ENCODE measurements around the gene POLDIP3.

The POLDIP3 gene

DNA sequence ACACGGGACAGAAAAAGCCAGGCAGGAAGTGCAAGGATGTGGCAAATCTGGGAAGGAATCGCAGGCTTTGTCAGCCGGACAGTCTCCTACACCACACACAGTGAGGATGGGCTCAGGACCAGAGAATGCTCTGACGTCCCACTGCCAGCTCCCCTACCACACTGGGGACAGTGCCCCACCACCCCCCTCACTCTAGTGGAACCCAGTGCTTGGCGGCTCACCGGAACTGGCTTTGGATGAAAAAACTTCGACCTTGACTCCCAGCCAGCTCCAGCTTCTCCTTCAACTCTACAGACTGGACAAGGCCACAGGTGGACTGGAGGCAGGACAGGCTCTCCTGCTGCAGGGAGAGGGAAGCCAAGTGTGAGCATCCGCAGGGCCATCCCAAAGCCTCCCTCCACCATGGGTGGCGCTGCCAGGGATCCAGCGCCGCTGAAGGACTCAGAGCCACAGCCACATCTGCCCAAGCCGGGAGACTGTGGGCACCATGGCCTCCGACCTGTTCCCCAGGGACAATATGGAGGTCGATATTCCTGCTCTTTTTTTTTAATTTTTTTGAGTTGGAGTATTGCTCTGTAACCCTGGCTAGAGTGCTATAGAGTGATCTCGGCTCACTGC lies 37.0 kb downstream of the POLDIP3 start:
- TF ChIP-seq FOXP2 (optimal IDR thresholded peaks at IDR 0.05; ENCODE audit: borderline replicate concordance, extremely low read depth, extremely low read length, insufficient read depth), result no peak
- TF ChIP-seq REST (IDR thresholded peaks at IDR 0.05; ENCODE audit: insufficient read depth in 1 of 2, low read depth in 2 of 2, low read length in 2 of 2), result no peak
- TF ChIP-seq SIN3A (IDR thresholded peaks at IDR 0.05; ENCODE audit: borderline replicate concordance, insufficient read depth, low read length), result no peak
- TF ChIP-seq TAF1 (IDR thresholded peaks at IDR 0.05; ENCODE audit: borderline replicate concordance, insufficient read depth, low read length), result no peak
- no peak for TF ChIP-seq POLR2AphosphoS5 (IDR thresholded peaks at IDR 0.05; ENCODE audit: low read depth, low read length)

- no peak for TF ChIP-seq REST (IDR thresholded peaks at IDR 0.05; ENCODE audit: insufficient read depth in 1 of 2, low read depth in 2 of 2, low read length in 2 of 2)
- no peak for TF ChIP-seq SIN3A (IDR thresholded peaks at IDR 0.05; ENCODE audit: borderline replicate concordance, insufficient read depth, low read length)
- no peak for TF ChIP-seq TAF1 (IDR thresholded peaks at IDR 0.05; ENCODE audit: borderline replicate concordance, insufficient read depth, low read length)
- no peak for TF ChIP-seq POLR2AphosphoS5 (IDR thresholded peaks at IDR 0.05; ENCODE audit: low read depth, low read length)
- no peak for TF ChIP-seq FOXP2 (optimal IDR thresholded peaks at IDR 0.05; ENCODE audit: borderline replicate concordance, extremely low read depth, extremely low read length, insufficient read depth)
Measured at GRCh38 chr22:42565956-42566355, 48.7 kb downstream of the POLDIP3 start.

- no peak for TF ChIP-seq FOXP2 (optimal IDR thresholded peaks at IDR 0.05; ENCODE audit: borderline replicate concordance, extremely low read depth, extremely low read length, insufficient read depth)
- TF ChIP-seq REST (IDR thresholded peaks at IDR 0.05; ENCODE audit: insufficient read depth in 1 of 2, low read depth in 2 of 2, low read length in 2 of 2), result no peak
- TF ChIP-seq POLR2AphosphoS5 (IDR thresholded peaks at IDR 0.05; ENCODE audit: low read depth, low read length), result no peak
- no peak for TF ChIP-seq SIN3A (IDR thresholded peaks at IDR 0.05; ENCODE audit: borderline replicate concordance, insufficient read depth, low read length)
- TF ChIP-seq TAF1 (IDR thresholded peaks at IDR 0.05; ENCODE audit: borderline replicate concordance, insufficient read depth, low read length), result no peak
Measured at GRCh38 chr22:42564699-42565098, 50.0 kb downstream of the POLDIP3 start.

DNA sequence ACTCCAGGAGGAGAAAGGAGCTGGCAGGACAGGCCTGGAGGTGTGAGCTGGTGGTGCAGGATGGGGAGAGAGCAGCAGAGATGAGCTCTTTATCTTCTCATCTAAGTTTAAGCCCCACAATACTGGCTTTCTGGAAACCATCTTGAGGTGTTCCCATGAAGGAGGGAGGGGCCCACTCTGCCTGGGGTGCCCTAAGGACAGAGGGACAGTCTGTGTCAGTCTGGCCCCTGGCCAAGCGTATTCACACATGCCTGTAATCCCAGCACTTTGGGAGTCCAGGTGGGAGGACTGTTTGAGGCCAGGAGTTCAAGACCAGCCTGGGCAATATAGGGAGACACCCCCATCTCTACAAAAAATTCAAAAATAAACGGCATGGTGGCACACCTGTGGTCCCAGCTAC lies 52.0 kb downstream of the POLDIP3 start:
- TF ChIP-seq POLR2AphosphoS5 (IDR thresholded peaks at IDR 0.05; ENCODE audit: low read depth, low read length), result no peak
- TF ChIP-seq SIN3A (IDR thresholded peaks at IDR 0.05; ENCODE audit: borderline replicate concordance, insufficient read depth, low read length), result no peak
- no peak for TF ChIP-seq REST (IDR thresholded peaks at IDR 0.05; ENCODE audit: insufficient read depth in 1 of 2, low read depth in 2 of 2, low read length in 2 of 2)
- no peak for TF ChIP-seq FOXP2 (optimal IDR thresholded peaks at IDR 0.05; ENCODE audit: borderline replicate concordance, extremely low read depth, extremely low read length, insufficient read depth)
- no peak for TF ChIP-seq TAF1 (IDR thresholded peaks at IDR 0.05; ENCODE audit: borderline replicate concordance, insufficient read depth, low read length)

All from PFSK-1 (cell line).